ENCODE data around the gene PFKFB3. TPM values are rescaled to one million over a fixed set of nuclear protein-coding genes. Genes with fewer than 3 reads are reported as not detected.

Gene PFKFB3
- total RNA-seq, 1 donor: 19.2 TPM

Small RNA genes lying within 50 kb of the gene (small RNA-seq; reads per million reads assigned to genes)
- gene RF00019: not detected

Other genes starting within 250 kb of the PFKFB3 start
- 1.1 and 1.2 TPM in 2 replicates for gene IL15RA, start 225.4 kb upstream of the PFKFB3 start, total RNA-seq
- gene IL2RA, start 140.6 kb upstream of the PFKFB3 start, total RNA-seq: not detected in 2 replicates
- gene RBM17, start 113.9 kb upstream of the PFKFB3 start, total RNA-seq: 29.3 and 31.8 TPM in 2 replicates

Measured in osteoblast (primary cell).